ENCODE results near the gene ABHD16A. TPM values are rescaled to one million over a fixed set of nuclear protein-coding genes. Genes with fewer than 3 reads are reported as not detected.

ABHD16A gene
- total and polyA plus RNA-seq, 2 donors (not counting 3 experiments of a cell fraction or from before 2014, with no cell fraction given), result 48.9 to 60.3 TPM

- H3K9ac ChIP-seq (replicated peaks; ENCODE audit: extremely low read depth, insufficient read depth, low read length), result no peak overlapping the region
- H3K27ac ChIP-seq (ENCODE audit: insufficient read depth, low read depth, low read length), result no peak overlapping the region
- H3K4me1 ChIP-seq (ENCODE audit: control insufficient read depth, extremely low read depth, insufficient read depth, low read length), result peaks cover 26% of the 10 kb centered on the region
- no peak overlapping the region for H2AFZ ChIP-seq (ENCODE audit: low read depth, low read length)
- peak; percentile 34 for DNase-seq (ENCODE audit: low read depth, low spot score)
- TF ChIP-seq MYC (IDR thresholded peaks at IDR 0.05; ENCODE audit: low read depth, low read length) (peak; percentile 59), MAX (IDR thresholded peaks at IDR 0.05; ENCODE audit: insufficient read depth, insufficient read length) (peak; percentile 64), GATA2 (IDR thresholded peaks at IDR 0.05; ENCODE audit: insufficient read depth, insufficient read length, low read depth, low read length) (peak; percentile 78), EZH2 (IDR thresholded peaks at IDR 0.05; ENCODE audit: borderline replicate concordance, low read depth, low read length, severe bottlenecking) (no peak), JUN (IDR thresholded peaks at IDR 0.05; ENCODE audit: borderline replicate concordance, insufficient read depth, insufficient read length, low read depth) (no peak)
- H4K20me1 ChIP-seq (replicated peaks; ENCODE audit: control insufficient read depth, extremely low read depth, insufficient read depth, low read length), result no peaks in the 10 kb centered on the region
- H3K9me1 ChIP-seq (replicated peaks; ENCODE audit: control insufficient read depth, extremely low read depth, insufficient read depth, low read length), result no peaks in the 10 kb centered on the region
- intact Hi-C loops (cut with micrococcal nuclease), result no loop called here
- FAIRE-seq, result peak; percentile 82
- H3K27me3 ChIP-seq (ENCODE audit: control insufficient read depth in 2 of 2, insufficient read depth in 2 of 2, low read length in 2 of 2), result peaks cover 0 to 1% of the 10 kb centered on the region in 2 experiments
- dilution Hi-C loops (cut with MboI; ENCODE audit: extremely low pct_ligation_motif_present, low sequenced_read_pairs), result no loop called here
- H3K4me3 ChIP-seq (replicated peaks in 1 of 3; ENCODE audit: insufficient read depth in 1 of 3, low read depth in 1 of 3, low read length in 3 of 3), result no peak overlapping the region
- CTCF ChIA-PET, result interaction anchor here (1.2 to 1.3 kb wide), 2 partner anchors 9 to 44 kb away, joined by 3 read pairs; no protein-coding TSS in a partner anchor
- peaks cover 2% of the 10 kb centered on the region for H3K79me2 ChIP-seq (ENCODE audit: control insufficient read depth, insufficient read depth, low read length)
- H3K9me3 ChIP-seq (replicated peaks; ENCODE audit: control insufficient read depth, insufficient read depth, low read length), result no peaks in the 10 kb centered on the region
- peak overlapping the region; percentile 6 for H3K4me2 ChIP-seq (ENCODE audit: insufficient read depth, low read length)
- BruUV-seq (replicated peaks), result no TSS peak
- peaks cover 4 to 16% of the 10 kb centered on the region in 2 experiments for H3K36me3 ChIP-seq (ENCODE audit: control insufficient read depth in 2 of 2, extremely low read depth in 1 of 2, insufficient read depth in 2 of 2, low read length in 2 of 2)
- POLR2A ChIA-PET, result interaction anchor here (0.9 to 2.3 kb wide), 3 partner anchors 11 to 102 kb away, joined by 3 to 10 read pairs (median 6); partner anchors contain the start of genes HSPA1B and LY6G6D
These were observed 22.6 kb upstream of the ABHD16A start for GRCh38 chr6:31725502-31726350.
